H1 (cell line): ENCODE results near the gene COL4A2. TPM values are rescaled to one million over a fixed set of nuclear protein-coding genes. Genes with fewer than 3 reads are reported as not detected.
"Not testable (repeated sequence)": the region's sequence is repeated elsewhere in the genome, so short reads cannot be mapped to it uniquely, and the experiment has no call there.

Experiments
- CTCF ChIA-PET: fragments of 300-600 bp; sonication (Branson Sonifier 250); formaldehyde crosslinking; loops from one replicate; lab custom pipeline; 2021; ENCODE audit not compliant: partially characterized antibody; lab: Charles Lee
- POLR2A ChIA-PET: fragments of 300-600 bp; sonication (Branson Sonifier 250); formaldehyde crosslinking; loops from one replicate; lab custom pipeline; 2021; ENCODE audit warnings: inconsistent platforms; ENCODE audit not compliant: partially characterized antibody; lab: Charles Lee
- DNase-seq, 2 experiments: peaks; one replicate each; pipeline versions ENCODE4 v3.0.0 to v3.0.0-alpha.2; 2010 to 2022; ENCODE audit warnings: low spot score in 2 of 2, low read depth in 1 of 2, mixed read lengths in 1 of 2
- FAIRE-seq: peaks from 2 replicates; lab custom pipeline; 2011; peaks lifted over from hg19 to GRCh38; lab: Jason Lieb, UNC
- H2AFZ ChIP-seq: 2 replicates; pipeline ENCODE4 v1.8.1; 2012; ENCODE audit warnings: low read length, inconsistent platforms
- H2AK5ac ChIP-seq: 2 replicates; pipeline ENCODE4 v1.6.1; 2013; ENCODE audit warnings: low read depth, low read length
- H2BK120ac ChIP-seq: replicated peaks from 2 replicates; pipeline ENCODE3; 2013; ENCODE audit warnings: low read depth, low read length, inconsistent platforms
- H2BK12ac ChIP-seq: 2 replicates; pipeline ENCODE4 v1.6.1; 2013; ENCODE audit warnings: low read depth, low read length
- H2BK15ac ChIP-seq: 2 replicates; pipeline ENCODE4 v1.6.1; 2013; ENCODE audit warnings: low read length
- H2BK20ac ChIP-seq: 2 replicates; pipeline ENCODE4 v1.6.1; 2013; ENCODE audit warnings: low read length
- H2BK5ac ChIP-seq: 2 replicates; pipeline ENCODE4 v1.6.1; 2013; ENCODE audit warnings: low read depth, low read length
- H3K14ac ChIP-seq: 2 replicates; pipeline ENCODE4 v1.6.1; 2013; ENCODE audit warnings: inconsistent platforms; ENCODE audit not compliant: insufficient read length
- H3K18ac ChIP-seq: 2 replicates; pipeline ENCODE4 v1.6.1; 2013; ENCODE audit warnings: low read length; ENCODE audit errors: extremely low read depth
- H3K23ac ChIP-seq: 2 replicates; pipeline ENCODE4 v1.6.1; 2013; ENCODE audit warnings: inconsistent platforms; ENCODE audit not compliant: insufficient read length
- H3K23me2 ChIP-seq: 2 replicates; pipeline ENCODE4 v1.6.1; 2013; ENCODE audit warnings: low read depth, low read length
- H3K27ac ChIP-seq: 2 replicates; pipeline ENCODE4 v1.6.1; 2011; ENCODE audit warnings: low read depth, low read length, inconsistent platforms
- H3K27me3 ChIP-seq, 4 experiments: replicated peaks in 1 of 4; 1 replicate in 1 of 4; 2 replicates in 3 of 4; pipeline versions ENCODE4 v1.6.1 to v1.8.1; 2011 to 2013; ENCODE audit warnings: low read length in 3 of 4, mild to moderate bottlenecking in 3 of 4, inconsistent platforms in 2 of 4, mixed read lengths in 2 of 4, moderate library complexity in 1 of 4; ENCODE audit not compliant: control insufficient read depth in 3 of 4, insufficient read depth in 3 of 4; ENCODE audit errors: extremely low read depth in 1 of 4
- H3K36me3 ChIP-seq, 4 experiments: 2 replicates each; pipeline versions ENCODE4 v1.6.1 to v1.8.1; 2011 to 2013; ENCODE audit warnings: mild to moderate bottlenecking in 4 of 4, low read length in 3 of 4, moderate library complexity in 2 of 4, control low read depth in 1 of 4, inconsistent platforms in 1 of 4; ENCODE audit not compliant: insufficient read depth in 4 of 4, control insufficient read depth in 2 of 4
- H3K4ac ChIP-seq: replicated peaks from 2 replicates; pipeline ENCODE3; 2013; ENCODE audit warnings: low read length, low read depth, mixed read lengths, inconsistent platforms; ENCODE audit not compliant: insufficient read length
- H3K4me1 ChIP-seq, 4 experiments: replicated peaks in 1 of 4; 1 replicate in 1 of 4; 2 replicates in 3 of 4; pipeline versions ENCODE4 v1.6.1 to v1.8.1; 2011 to 2013; ENCODE audit warnings: low read length in 3 of 4, inconsistent platforms in 2 of 4, mixed read lengths in 1 of 4; ENCODE audit not compliant: insufficient read depth in 4 of 4, control insufficient read depth in 3 of 4
- H3K4me2 ChIP-seq, 2 experiments: 2 replicates each; pipeline versions ENCODE4 v1.6.1 to v1.8.1; 2011 to 2013; ENCODE audit warnings: low read depth in 2 of 2, low read length in 2 of 2, control low read depth in 1 of 2, inconsistent platforms in 1 of 2, mild to moderate bottlenecking in 1 of 2; ENCODE audit not compliant: insufficient read depth in 1 of 2
- H3K4me3 ChIP-seq, 4 experiments: fragments of 200-600, 300-600 bp in 1 of 4; sonication (generic), shearing (Covaris generic), sonication (Bioruptor Twin) in 1 of 4; 2 replicates each; pipeline versions ENCODE4 v1.5.1 to v1.8.1; 2011 to 2016; ENCODE audit warnings: low read length in 4 of 4, low read depth in 3 of 4, control low read depth in 2 of 4, inconsistent platforms in 2 of 4, mild to moderate bottlenecking in 2 of 4, mixed read lengths in 1 of 4, moderate library complexity in 1 of 4; ENCODE audit not compliant: insufficient read depth in 2 of 4; ENCODE audit errors: extremely low read depth in 1 of 4
- H3K56ac ChIP-seq: replicated peaks from 2 replicates; pipeline ENCODE3; 2013; ENCODE audit warnings: low read depth, mild to moderate bottlenecking, mixed read lengths, low read length, inconsistent platforms; ENCODE audit not compliant: insufficient read length
- H3K79me1 ChIP-seq: 2 replicates; pipeline ENCODE4 v1.6.1; 2013; ENCODE audit warnings: low read depth, low read length, control low read depth
- H3K79me2 ChIP-seq, 2 experiments: 2 replicates each; pipeline versions ENCODE4 v1.6.1 to v1.8.1; 2012 to 2013; ENCODE audit warnings: low read length in 2 of 2, mild to moderate bottlenecking in 2 of 2, inconsistent platforms in 1 of 2; ENCODE audit not compliant: insufficient read depth in 2 of 2, control insufficient read depth in 1 of 2
- H3K9ac ChIP-seq, 4 experiments: replicated peaks in 1 of 4; 1 replicate in 1 of 4; 2 replicates in 3 of 4; pipeline versions ENCODE4 v1.6.1 to v1.8.1; 2011 to 2013; ENCODE audit warnings: low read depth in 3 of 4, low read length in 3 of 4, control low read depth in 2 of 4, mild to moderate bottlenecking in 2 of 4, moderate library complexity in 2 of 4, inconsistent platforms in 1 of 4; ENCODE audit errors: extremely low read depth in 1 of 4
- H3K9me3 ChIP-seq, 2 experiments: 2 replicates each; pipeline versions ENCODE4 v1.6.1 to v1.8.1; 2012 to 2013; ENCODE audit warnings: mild to moderate bottlenecking in 2 of 2, moderate library complexity in 2 of 2, control low read depth in 1 of 2, inconsistent platforms in 1 of 2, low read depth in 1 of 2, low read length in 1 of 2, mixed read lengths in 1 of 2; ENCODE audit not compliant: insufficient read depth in 2 of 2
- H4K20me1 ChIP-seq, 2 experiments: replicated peaks in 1 of 2; 2 replicates each; pipeline versions ENCODE3 to v1.8.1; 2011 to 2013; ENCODE audit warnings: inconsistent platforms in 2 of 2, low read length in 2 of 2, mild to moderate bottlenecking in 1 of 2; ENCODE audit not compliant: insufficient read depth in 2 of 2, control insufficient read depth in 1 of 2
- H4K5ac ChIP-seq: 2 replicates; pipeline ENCODE4 v1.6.1; 2013; ENCODE audit warnings: low read length, low read depth, mixed read lengths, inconsistent platforms; ENCODE audit not compliant: insufficient read length
- H4K8ac ChIP-seq: 2 replicates; pipeline ENCODE4 v1.8.0; 2013; ENCODE audit warnings: mild to moderate bottlenecking, moderate library complexity, low read length, inconsistent platforms; ENCODE audit not compliant: insufficient read depth; ENCODE audit errors: extremely low read depth
- H4K91ac ChIP-seq: replicated peaks from 2 replicates; pipeline ENCODE3; 2013; ENCODE audit warnings: low read length, mixed read lengths, inconsistent platforms; ENCODE audit not compliant: insufficient read length
- WGBS, 2 experiments: shearing (Covaris generic) in 1 of 2; methylation state at CpG; one replicate each; pipeline versions ENCODE4 v1.1.6 to v1.1.7; 2013 to 2015; ENCODE audit warnings: low lambda C conversion rate in 2 of 2, mixed read lengths in 2 of 2, inconsistent platforms in 1 of 2, low coverage in 1 of 2, missing lambda C conversion rate in 1 of 2; ENCODE audit not compliant: insufficient replicate concordance in 2 of 2, insufficient coverage in 1 of 2, insufficient read length in 1 of 2; ENCODE audit errors: extremely low coverage in 1 of 2, missing lambda C conversion rate in 1 of 2; 5-methylcytosine and 5-hydroxymethylcytosine counted together
- polyA plus RNA-seq, 7 experiments: library from polyadenylated mRNA; depleted of rRNA in 3 of 7; stranded (reverse) in 5 of 7; unstranded in 2 of 7; fragments of >200 nt in 5 of 7; fragments of 200-250 nt in 2 of 7; gene quantifications; 1 replicate in 5 of 7; 2 replicates in 1 of 7; 4 replicates in 1 of 7; pipeline versions ENCODE4 v1.2.1 to v1.2.3, GENCODE V29; 2011 to 2013; ENCODE audit warnings: missing spikeins in 2 of 7, mixed read lengths in 2 of 7
- total RNA-seq: library from RNA; stranded (reverse); fragmentation: NEBNext Ultra II Directional; extraction: Animal tissue kit (Norgen Biotek cat#: 25700); gene quantifications from 2 replicates; pipeline ENCODE4 v1.2.1, GENCODE V29; 2021

The COL4A2 gene
- total and polyA plus RNA-seq, 2 of the 8 experiments (the other 6 are each of a cell fraction or from before 2014, with no cell fraction given), result 80.4 to 87.3 TPM

DNA sequence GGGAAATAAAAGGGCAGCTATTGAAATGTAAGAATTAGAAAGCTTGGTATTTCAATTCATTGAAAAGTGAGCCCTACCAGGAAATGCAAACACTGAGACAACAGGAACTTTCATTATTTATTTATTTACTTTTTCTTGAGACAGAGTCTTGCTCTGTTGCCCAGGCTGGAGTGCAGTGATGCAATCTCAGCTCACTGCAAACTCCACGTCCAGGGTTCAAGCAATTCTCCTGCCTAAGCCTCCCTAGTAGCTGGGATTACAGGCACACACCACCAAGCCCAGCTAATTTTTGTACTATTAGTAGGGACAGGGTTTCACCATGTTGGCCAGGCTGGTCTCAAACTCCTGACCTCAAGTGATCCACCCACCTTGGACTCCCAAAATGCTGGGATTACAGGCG is 225.2 kb downstream of the COL4A2 start:
- H2BK12ac ChIP-seq, H3K14ac ChIP-seq, H4K20me1 ChIP-seq, H3K79me2 ChIP-seq, H3K9me3 ChIP-seq, H2BK15ac ChIP-seq, H2AFZ ChIP-seq, H4K91ac ChIP-seq, H3K23ac ChIP-seq, H3K56ac ChIP-seq, H2AK5ac ChIP-seq, H2BK20ac ChIP-seq, H2BK120ac ChIP-seq, H3K27ac ChIP-seq, H3K9ac ChIP-seq, H3K18ac ChIP-seq, H4K8ac ChIP-seq, H2BK5ac ChIP-seq, H3K79me1 ChIP-seq, H4K5ac ChIP-seq, H3K36me3 ChIP-seq, DNase-seq, H3K4me2 ChIP-seq, H3K23me2 ChIP-seq, H3K27me3 ChIP-seq, H3K4me3 ChIP-seq, H3K4ac ChIP-seq, FAIRE-seq: not testable (repeated sequence)
- 82% methylated on average over 2 of the region's 2 CpGs; no CpG with 5 or more reads in 1 of the 2 experiments for WGBS, 2 experiments
- POLR2A ChIA-PET, result interaction anchor here (0.6 to 1.6 kb wide), 5 partner anchors 9 to 46 kb away, joined by 3 to 4 read pairs (median 3); partner anchors contain the start of gene RAB20
- CTCF ChIA-PET, result interaction anchor here (0.8 to 2.2 kb wide), 7 partner anchors 8 to 180 kb away, joined by 3 to 10 read pairs (median 3); no protein-coding TSS in a partner anchor
- peaks cover 0 to 17% (median 12%) of the 10 kb centered on the region in 4 experiments for H3K4me1 ChIP-seq
